A673 (cell line): ENCODE results near the gene LCE7A. TPM values are rescaled to one million over a fixed set of nuclear protein-coding genes. Genes with fewer than 3 reads are reported as not detected.

Experiments
- BruUV-seq: library from RNA; stranded (reverse); fragments of 400-500 nt; replicated peaks from 2 replicates; lab custom pipeline; 2021; lab: Mats Ljungman, UMichigan
- CTCF ChIA-PET: fragments of 300-600 bp; sonication (Branson Sonifier 250); formaldehyde crosslinking; loops from one replicate; lab custom pipeline; 2022; ENCODE audit warnings: antibody characterized with exemption; lab: Charles Lee
- POLR2A ChIA-PET: fragments of 300-600 bp; sonication (Branson Sonifier 250); formaldehyde crosslinking; loops from one replicate; lab custom pipeline; 2022; ENCODE audit warnings: antibody characterized with exemption; ENCODE audit not compliant: low non-redundant PET; lab: Charles Lee
- DNase-seq: peaks from one replicate; pipeline ENCODE4 v3.0.0-alpha.2; 2015; ENCODE audit warnings: low spot score
- H3K27ac ChIP-seq: fragments of 200-600 bp; sonication (generic); 2 replicates; pipeline ENCODE4 v1.5.1; 2016; ENCODE audit warnings: mixed run types, low read depth, mild to moderate bottlenecking, mixed read lengths, antibody characterized with exemption, low read length; ENCODE audit not compliant: poor library complexity, severe bottlenecking
- H3K27me3 ChIP-seq: fragments of 200-600 bp; sonication (generic); replicated peaks from 2 replicates; pipeline ENCODE4 v1.6.1; 2017; ENCODE audit warnings: mixed run types, low read depth, mild to moderate bottlenecking, mixed read lengths, antibody characterized with exemption, low read length; ENCODE audit not compliant: insufficient read depth, poor library complexity
- H3K36me3 ChIP-seq: fragments of 200-600 bp; sonication (generic); 2 replicates; pipeline ENCODE4 v1.6.1; 2016; ENCODE audit warnings: mixed run types, mild to moderate bottlenecking, mixed read lengths, antibody characterized with exemption, low read length; ENCODE audit not compliant: insufficient read depth, poor library complexity, severe bottlenecking
- H3K4me1 ChIP-seq: fragments of 200-600 bp; sonication (generic); 2 replicates; pipeline ENCODE4 v1.6.1; 2017; ENCODE audit warnings: mixed run types, mild to moderate bottlenecking, mixed read lengths, antibody characterized with exemption, low read length; ENCODE audit not compliant: insufficient read depth, poor library complexity, severe bottlenecking
- H3K4me3 ChIP-seq: fragments of 200-600 bp; sonication (generic); 2 replicates; pipeline ENCODE4 v1.5.1; 2016; ENCODE audit warnings: low read depth, mixed run types, mild to moderate bottlenecking, mixed read lengths, low read length; ENCODE audit not compliant: poor library complexity, severe bottlenecking
- H3K9me3 ChIP-seq: fragments of 200-600 bp; sonication (generic); 2 replicates; pipeline ENCODE4 v1.6.1; 2016; ENCODE audit warnings: mixed run types, low read depth, mild to moderate bottlenecking, mixed read lengths, antibody characterized with exemption, low read length; ENCODE audit not compliant: poor library complexity, severe bottlenecking
- EZH2 ChIP-seq: fragments of 200-600 bp; sonication (generic); IDR thresholded peaks from 2 replicates; pipeline ENCODE4 v1.6.1; 2017; ENCODE audit warnings: borderline replicate concordance, low read depth, mild to moderate bottlenecking, mixed read lengths, antibody characterized with exemption, low read length; ENCODE audit not compliant: poor library complexity, severe bottlenecking
- intact Hi-C: fragments of 100-400 bp; cut with micrococcal nuclease; formaldehyde crosslinking; loops from one replicate; pipeline ENCODE4 v1.10.0; 2022; ENCODE audit not compliant: unreplicated experiment
- total RNA-seq: library from RNA; stranded (reverse); gene quantifications from 2 replicates; pipeline ENCODE4 v1.2.3, GENCODE V29; 2021
- TF ChIP-seq, protein P1 (sequence below): fragments of 300-800, 200-600 bp; sonication (generic); conservative IDR thresholded peaks from 2 replicates; pipeline ENCODE4 v1.5.1; 2017; ENCODE audit warnings: low read depth, mild to moderate bottlenecking, antibody characterized with exemption, low read length, moderate library complexity, mixed read lengths

The LCE7A gene
- total RNA-seq, 1 experiment from 2014 or later = not detected

DNA sequence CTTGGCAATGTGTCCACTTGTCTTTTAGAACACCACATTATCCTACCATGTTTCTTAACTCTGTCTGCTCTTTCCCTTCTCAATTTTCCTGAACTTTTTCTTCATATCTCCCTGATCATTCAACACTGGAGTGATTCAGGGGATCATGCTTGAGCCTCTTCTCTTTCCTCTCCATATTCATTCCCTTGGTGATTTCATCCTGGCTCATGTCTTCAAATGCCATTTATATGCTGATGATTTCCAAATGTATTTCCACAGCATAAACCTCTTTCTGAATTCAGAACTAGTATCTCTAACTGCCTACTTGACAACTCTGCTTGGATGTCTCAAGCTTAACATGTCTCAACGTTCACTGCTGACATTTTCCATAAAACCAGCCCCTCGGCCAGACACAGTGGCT is 40.1 kb downstream of the LCE7A start:
- H3K4me3 ChIP-seq = no peak overlapping the region
- DNase-seq = no peak
- H3K9me3 ChIP-seq = no peaks in the 10 kb centered on the region
- POLR2A ChIA-PET = no interaction called here
- no TSS peak for BruUV-seq
- H3K4me1 ChIP-seq = no peaks in the 10 kb centered on the region
- TF ChIP-seq, protein P1, sequence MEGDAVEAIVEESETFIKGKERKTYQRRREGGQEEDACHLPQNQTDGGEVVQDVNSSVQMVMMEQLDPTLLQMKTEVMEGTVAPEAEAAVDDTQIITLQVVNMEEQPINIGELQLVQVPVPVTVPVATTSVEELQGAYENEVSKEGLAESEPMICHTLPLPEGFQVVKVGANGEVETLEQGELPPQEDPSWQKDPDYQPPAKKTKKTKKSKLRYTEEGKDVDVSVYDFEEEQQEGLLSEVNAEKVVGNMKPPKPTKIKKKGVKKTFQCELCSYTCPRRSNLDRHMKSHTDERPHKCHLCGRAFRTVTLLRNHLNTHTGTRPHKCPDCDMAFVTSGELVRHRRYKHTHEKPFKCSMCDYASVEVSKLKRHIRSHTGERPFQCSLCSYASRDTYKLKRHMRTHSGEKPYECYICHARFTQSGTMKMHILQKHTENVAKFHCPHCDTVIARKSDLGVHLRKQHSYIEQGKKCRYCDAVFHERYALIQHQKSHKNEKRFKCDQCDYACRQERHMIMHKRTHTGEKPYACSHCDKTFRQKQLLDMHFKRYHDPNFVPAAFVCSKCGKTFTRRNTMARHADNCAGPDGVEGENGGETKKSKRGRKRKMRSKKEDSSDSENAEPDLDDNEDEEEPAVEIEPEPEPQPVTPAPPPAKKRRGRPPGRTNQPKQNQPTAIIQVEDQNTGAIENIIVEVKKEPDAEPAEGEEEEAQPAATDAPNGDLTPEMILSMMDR = no peak
- no peak for TF ChIP-seq EZH2
- no peak overlapping the region for H3K27ac ChIP-seq
- CTCF ChIA-PET = no interaction called here
- no peaks in the 10 kb centered on the region for H3K36me3 ChIP-seq
- H3K27me3 ChIP-seq = peaks cover 65% of the 10 kb centered on the region
- intact Hi-C loops = no loop called here

DNA sequence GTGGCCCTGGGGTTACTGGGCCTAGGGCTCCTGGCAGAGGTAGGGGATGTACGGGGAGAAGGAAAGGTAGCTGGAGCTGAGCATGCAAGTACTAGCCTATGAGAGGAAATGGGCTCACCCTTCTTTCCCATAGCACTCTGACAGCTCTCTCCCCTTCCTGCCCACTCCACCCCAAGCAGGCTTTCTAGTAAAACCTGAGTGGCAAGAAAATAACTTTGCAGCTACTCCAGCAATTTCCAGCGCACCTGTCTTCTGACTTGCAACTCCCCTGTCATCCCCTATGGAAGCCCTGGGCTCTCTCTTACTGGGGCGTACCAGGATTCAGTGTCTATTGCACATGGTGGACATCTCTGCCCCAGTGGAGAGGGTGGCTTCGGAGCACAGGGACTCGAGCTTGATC is 41.8 kb downstream of the LCE7A start:
- H3K27ac ChIP-seq = no peak overlapping the region
- H3K9me3 ChIP-seq = no peaks in the 10 kb centered on the region
- peaks cover 56% of the 10 kb centered on the region for H3K27me3 ChIP-seq
- TF ChIP-seq EZH2 = no peak
- TF ChIP-seq, protein P1 = no peak
- intact Hi-C loops = no loop called here
- no peak for DNase-seq
- BruUV-seq = no TSS peak
- ChIA-PET POLR2A (no interaction called here), CTCF (no interaction called here)
- no peaks in the 10 kb centered on the region for H3K4me1 ChIP-seq
- H3K4me3 ChIP-seq = no peak overlapping the region
- no peaks in the 10 kb centered on the region for H3K36me3 ChIP-seq

DNA sequence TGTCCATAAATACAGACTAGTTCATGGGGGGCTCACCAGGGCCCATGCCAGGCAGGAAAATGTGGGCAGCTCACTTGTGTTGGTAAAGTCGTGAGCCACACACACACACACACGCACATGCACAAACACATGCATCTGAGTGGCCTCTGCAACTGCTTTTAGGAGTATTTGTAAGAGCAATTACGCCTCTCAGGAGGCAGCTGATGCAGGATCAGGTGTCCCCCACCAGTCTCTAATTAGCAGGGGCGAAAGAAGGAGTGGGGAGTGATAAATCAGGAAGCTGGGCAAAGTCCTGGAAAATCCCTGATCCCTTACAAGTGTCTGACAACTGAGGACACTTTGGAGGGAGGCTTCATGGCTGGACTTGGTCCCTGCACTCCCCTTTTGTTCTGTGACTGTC is 42.8 kb downstream of the LCE7A start:
- Histone ChIP-seq H3K27me3 (peaks cover 56% of the 10 kb centered on the region), H3K4me1 (no peaks in the 10 kb centered on the region), H3K9me3 (no peaks in the 10 kb centered on the region), H3K4me3 (no peak overlapping the region), H3K27ac (no peak overlapping the region), H3K36me3 (no peaks in the 10 kb centered on the region)
- POLR2A ChIA-PET = no interaction called here
- no peak for DNase-seq
- no TSS peak for BruUV-seq
- intact Hi-C loops = no loop called here
- TF ChIP-seq, protein P1 = no peak
- TF ChIP-seq EZH2 = no peak
- CTCF ChIA-PET = no interaction called here
